Measurements from ENCODE around the gene ANXA11. TPM values are rescaled to one million over a fixed set of nuclear protein-coding genes. Genes with fewer than 3 reads are reported as not detected.
A peak's percentile ranks its signal among the peaks of the same experiment; 100 is the strongest.

The ANXA11 gene
- total and polyA plus RNA-seq, 9 of the 15 experiments (the other 6 are each of a cell fraction or from before 2014, with no cell fraction given), result 43.6 to 212 (median 109) TPM

GRCh38 chr10:80201608-80202141 is 3.7 kb downstream of the ANXA11 start (continued):
- TF ChIP-seq ZNF707 (CRISPR knock-in tag; conservative IDR thresholded peaks at IDR 0.05), result no peak
- TF ChIP-seq ZNF431 (CRISPR knock-in tag; IDR thresholded peaks at IDR 0.05), result no peak
- peak; percentile 17; the same call in 1 of the 2 replicates for TF ChIP-seq MGA (IDR thresholded peaks at IDR 0.05)
- peak; percentile 38; the same call in 1 of the 2 replicates for TF ChIP-seq SMAD4 (CRISPR knock-in tag; conservative IDR thresholded peaks at IDR 0.05)
- peak; percentile 25 for TF ChIP-seq MYC (IDR thresholded peaks at IDR 0.05; ENCODE audit: low read depth, low read length)
- TF ChIP-seq MYC (CRISPR knock-in tag; IDR thresholded peaks at IDR 0.05; ENCODE audit: borderline replicate concordance, low read depth), result no peak
- TF ChIP-seq CHD4 (IDR thresholded peaks at IDR 0.05; ENCODE audit: insufficient read depth, insufficient replicate concordance, low read depth, low read length, poor library complexity, severe bottlenecking), result no peak
- TF ChIP-seq ATF6 (CRISPR knock-in tag; IDR thresholded peaks at IDR 0.05), result no peak
- peak; percentile 43; the same call in 1 of the 2 replicates for TF ChIP-seq SP1 (CRISPR knock-in tag; IDR thresholded peaks at IDR 0.05)
- TF ChIP-seq ZNF395 (CRISPR knock-in tag; IDR thresholded peaks at IDR 0.05), result no peak
- no peak for TF ChIP-seq NBN (IDR thresholded peaks at IDR 0.05; ENCODE audit: low read depth)
- TF ChIP-seq ZKSCAN8 (CRISPR knock-in tag; IDR thresholded peaks at IDR 0.05), result no peak
- TF ChIP-seq ZNF79 (CRISPR knock-in tag; IDR thresholded peaks at IDR 0.05; ENCODE audit: low read depth), result no peak

Measured in K562 (cell line).